Naive thymus-derived CD8-positive, alpha-beta T cell (primary cell): ENCODE measurements around the gene FAM25A. TPM values are rescaled to one million over a fixed set of nuclear protein-coding genes. Genes with fewer than 3 reads are reported as not detected.
"Not testable (repeated sequence)": the region's sequence is repeated elsewhere in the genome, so short reads cannot be mapped to it uniquely, and the experiment has no call there.

Experiments used
- ATAC-seq, 2 donors: fragments of 150-1000 bp; cut with Tn5 transposase in 1 of 2; sonication (Bioruptor Pico), chemical (Tn5 transposase) in 1 of 2; 1 replicate in 1 of 2; 2 replicates in 1 of 2; pipeline ENCODE4 v1.10.0; 2021; ENCODE audit warnings: mild to moderate bottlenecking in 2 of 2, moderate library complexity in 2 of 2
- POLR2A ChIA-PET: fragments of 350-600 bp; sonication (Branson Sonifier 250); formaldehyde crosslinking; loops from one replicate; lab custom pipeline; 2021; ENCODE audit warnings: antibody characterized with exemption; lab: Charles Lee
- DNase-seq, 10 donors: peaks; one replicate each; pipeline versions ENCODE4 v3.0.0 to v3.0.0-alpha.2; 2020 to 2022
- H3K27ac Mint-ChIP-seq, 10 donors: one replicate each; pipeline ENCODE4 v1.8.0; 2020 to 2022; ENCODE audit warnings: mild to moderate bottlenecking in 10 of 10, mixed read lengths in 10 of 10, moderate library complexity in 4 of 10, inconsistent platforms in 1 of 10
- H3K27me3 Mint-ChIP-seq, 5 donors: one replicate each; pipeline ENCODE4 v1.8.0; 2021 to 2022; ENCODE audit warnings: mixed read lengths in 5 of 5
- H3K36me3 Mint-ChIP-seq, 3 donors: one replicate each; pipeline ENCODE4 v1.8.0; 2020 to 2022; ENCODE audit warnings: mixed read lengths in 3 of 3, mild to moderate bottlenecking in 2 of 3, inconsistent platforms in 1 of 3
- H3K4me1 Mint-ChIP-seq, 4 donors: one replicate each; pipeline ENCODE4 v1.8.0; 2021 to 2022; ENCODE audit warnings: mixed read lengths in 4 of 4
- H3K4me3 Mint-ChIP-seq, 10 donors: one replicate each; pipeline ENCODE4 v1.8.0; 2020 to 2022; ENCODE audit warnings: mild to moderate bottlenecking in 10 of 10, mixed read lengths in 10 of 10, moderate library complexity in 6 of 10, inconsistent platforms in 1 of 10
- H3K9me3 Mint-ChIP-seq, 9 donors: one replicate each; pipeline ENCODE4 v1.8.0; 2020 to 2022; ENCODE audit warnings: mixed read lengths in 9 of 9, mild to moderate bottlenecking in 3 of 9, inconsistent platforms in 1 of 9, moderate library complexity in 1 of 9
- polyA plus RNA-seq, 3 donors: library from polyadenylated mRNA; unstranded; fragments of 300-500 nt; fragmentation: Illumina TruSeq; gene quantifications; one replicate each; pipeline ENCODE4 v1.2.3, GENCODE V29; 2021
- total RNA-seq, 8 experiments: library from RNA in 2 of 8; stranded (reverse) in 2 of 8; gene quantifications; one replicate each; pipeline ENCODE4 v1.2.3 and lab custom pipeline; 2021 to 2026

The FAM25A gene
- not detected for total RNA-seq
- polyA plus RNA-seq, result not detected
- 0 reads per million in 6 experiments for total RNA-seq (lab: John Stamatoyannopoulos, UW)

GRCh38 chr10:87020056-87020455 lies at the start of gene FAM25A:
Gene FAM25A, plus strand, starts transcription at chr10:87020294. Its CDS starts 31 bp downstream, at chr10:87020325.
- H3K36me3 Mint-ChIP-seq, H3K27me3 Mint-ChIP-seq, POLR2A ChIA-PET, H3K4me3 Mint-ChIP-seq, H3K27ac Mint-ChIP-seq, H3K9me3 Mint-ChIP-seq, ATAC-seq, DNase-seq, H3K4me1 Mint-ChIP-seq: not testable (repeated sequence)

GRCh38 chr10:86970982-86971231 lies 49.2 kb upstream of the FAM25A start:
- POLR2A ChIA-PET, result interaction anchor here (0.9 to 2.2 kb wide), 8 partner anchors 8 to 259 kb away, joined by 3 to 26 read pairs (median 4); partner anchors contain the start of genes GLUD1 and SHLD2
- H3K27me3 Mint-ChIP-seq, result peaks cover 0 to 2% (median 0%) of the 10 kb centered on the region in 5 donors
- H3K4me3 Mint-ChIP-seq, result peak overlapping the region; percentile 75 to 89 (median 81)
- peak overlapping the region; percentile 79 to 97 (median 90) for H3K27ac Mint-ChIP-seq
- ATAC-seq, result no peak
- no peaks in the 10 kb centered on the region for H3K9me3 Mint-ChIP-seq
- DNase-seq, result no peak
- H3K36me3 Mint-ChIP-seq, result no peaks in the 10 kb centered on the region
- peaks cover 17 to 62% (median 45%) of the 10 kb centered on the region in 4 donors for H3K4me1 Mint-ChIP-seq

- H3K4me3 Mint-ChIP-seq, result peak overlapping the region; percentile 80 to 91 (median 86)
- H3K27me3 Mint-ChIP-seq, result peaks cover 0 to 2% (median 0%) of the 10 kb centered on the region in 5 donors
- H3K27ac Mint-ChIP-seq, result peak overlapping the region; percentile 87 to 98 (median 96)
- peak; percentile 83 for ATAC-seq
- POLR2A ChIA-PET, result interaction anchor here (0.9 to 2.2 kb wide), 8 partner anchors 9 to 260 kb away, joined by 3 to 26 read pairs (median 4); partner anchors contain the start of genes GLUD1 and SHLD2
- peak; percentile 88 to 95 (median 92) for DNase-seq
- H3K9me3 Mint-ChIP-seq, result no peaks in the 10 kb centered on the region
- H3K36me3 Mint-ChIP-seq, result no peaks in the 10 kb centered on the region
- H3K4me1 Mint-ChIP-seq, result peaks cover 16 to 57% (median 40%) of the 10 kb centered on the region in 4 donors
These were observed 48.7 kb upstream of the FAM25A start for GRCh38 chr10:86971232-86971991.

- ATAC-seq (no peak), DNase-seq (no peak)
- H3K27ac Mint-ChIP-seq, result peak overlapping the region; percentile 58 to 98 (median 90)
- peaks cover 11 to 43% (median 31%) of the 10 kb centered on the region in 4 donors for H3K4me1 Mint-ChIP-seq
- peaks cover 0 to 2% (median 0%) of the 10 kb centered on the region in 5 donors for H3K27me3 Mint-ChIP-seq
- POLR2A ChIA-PET, result no interaction called here
- H3K9me3 Mint-ChIP-seq, result no peaks in the 10 kb centered on the region
- H3K36me3 Mint-ChIP-seq, result no peaks in the 10 kb centered on the region
- H3K4me3 Mint-ChIP-seq, result peak overlapping the region; percentile 27 to 79 (median 60)
These were observed 47.3 kb upstream of the FAM25A start for GRCh38 chr10:86972613-86973380.

- no peak overlapping the region for H3K4me3 Mint-ChIP-seq
- no peaks in the 10 kb centered on the region for H3K36me3 Mint-ChIP-seq
- peaks cover 9 to 28% (median 21%) of the 10 kb centered on the region in 4 donors for H3K4me1 Mint-ChIP-seq
- POLR2A ChIA-PET, result interaction anchor here (0.5 to 0.6 kb wide), 2 partner anchors 8 to 122 kb away, joined by 3 to 11 read pairs; no protein-coding TSS in a partner anchor
- no peaks in the 10 kb centered on the region for H3K9me3 Mint-ChIP-seq
- H3K27ac Mint-ChIP-seq, result peak overlapping the region in 2 of 10 donors; percentile 33 to 60
- DNase-seq (no peak), ATAC-seq (no peak)
- peaks cover 0 to 3% (median 0%) of the 10 kb centered on the region in 5 donors for H3K27me3 Mint-ChIP-seq
These were observed 45.6 kb upstream of the FAM25A start for GRCh38 chr10:86974484-86974883.

- H3K27me3 Mint-ChIP-seq, result peaks cover 0 to 3% (median 0%) of the 10 kb centered on the region in 5 donors
- no peak overlapping the region for H3K4me3 Mint-ChIP-seq
- peaks cover 7 to 17% (median 10%) of the 10 kb centered on the region in 4 donors for H3K4me1 Mint-ChIP-seq
- ATAC-seq, result no peak
- no peaks in the 10 kb centered on the region for H3K36me3 Mint-ChIP-seq
- no peaks in the 10 kb centered on the region for H3K9me3 Mint-ChIP-seq
- no peak overlapping the region for H3K27ac Mint-ChIP-seq
- peak in 1 of 10 donors; percentile 23 for DNase-seq
- POLR2A ChIA-PET, result no interaction called here
These were observed 43.6 kb upstream of the FAM25A start for GRCh38 chr10:86976362-86977056.

GRCh38 chr10:86978457-86978856 lies 41.6 kb upstream of the FAM25A start:
- ATAC-seq, H3K4me3 Mint-ChIP-seq, H3K27me3 Mint-ChIP-seq, H3K4me1 Mint-ChIP-seq, H3K36me3 Mint-ChIP-seq, DNase-seq, H3K27ac Mint-ChIP-seq, POLR2A ChIA-PET, H3K9me3 Mint-ChIP-seq: not testable (repeated sequence)

- Mint-ChIP-seq H3K9me3 (no peaks in the 10 kb centered on the region), H3K4me1 (no peaks in the 10 kb centered on the region), H3K27me3 (peaks cover 0 to 3% (median 0%) of the 10 kb centered on the region in 5 donors), H3K36me3 (no peaks in the 10 kb centered on the region), H3K4me3 (no peak overlapping the region), H3K27ac (no peak overlapping the region)
- ATAC-seq, result no peak
- POLR2A ChIA-PET, result interaction anchor here (1.0 kb wide), 1 partner anchor 10 kb away, joined by 3 read pairs; no protein-coding TSS in a partner anchor
- no peak for DNase-seq
These were observed 40.7 kb upstream of the FAM25A start for GRCh38 chr10:86979296-86979818.

DNA sequence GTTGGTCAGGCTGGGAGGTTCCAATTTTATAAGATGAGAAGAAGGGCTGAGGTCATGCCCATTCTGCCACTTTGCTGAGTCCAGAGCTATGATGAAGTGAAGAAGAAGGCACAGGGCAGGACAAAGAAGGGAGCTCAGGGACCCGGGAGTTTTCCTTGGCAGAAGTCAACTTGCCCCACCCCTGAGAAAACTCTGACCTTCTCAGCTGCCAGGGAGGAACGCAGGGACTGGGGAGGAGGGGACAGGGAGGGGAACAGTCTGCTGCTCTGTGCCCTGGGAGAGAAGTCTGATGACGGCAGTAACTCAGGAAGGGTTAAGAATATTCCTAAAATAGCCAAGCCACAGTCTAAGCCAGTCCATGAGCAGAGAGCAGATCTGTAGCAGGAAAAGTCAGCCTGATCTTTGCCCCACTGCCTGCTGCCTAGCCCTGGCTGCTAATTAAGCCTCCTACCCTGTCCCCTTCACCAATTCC lies 40.1 kb upstream of the FAM25A start:
- Mint-ChIP-seq H3K36me3 (no peaks in the 10 kb centered on the region), H3K4me1 (no peaks in the 10 kb centered on the region)

GRCh38 chr10:86981020-86981419 lies 39.1 kb upstream of the FAM25A start:
- not testable (repeated sequence) for H3K4me1 Mint-ChIP-seq, H3K27ac Mint-ChIP-seq, DNase-seq, H3K4me3 Mint-ChIP-seq, H3K36me3 Mint-ChIP-seq, H3K9me3 Mint-ChIP-seq, H3K27me3 Mint-ChIP-seq, ATAC-seq
- POLR2A ChIA-PET, result interaction anchor here (0.5 kb wide), 1 partner anchor 27 kb away, joined by 3 read pairs; no protein-coding TSS in a partner anchor

More for the DNA sequence above, 40.1 kb upstream of the FAM25A start:
- Mint-ChIP-seq H3K4me3 (no peak overlapping the region), H3K27ac (no peak overlapping the region), H3K9me3 (no peaks in the 10 kb centered on the region), H3K27me3 (peaks cover 0 to 3% (median 0%) of the 10 kb centered on the region in 5 donors)
- POLR2A ChIA-PET, result interaction anchor here (1.0 kb wide), 1 partner anchor 10 kb away, joined by 3 read pairs; no protein-coding TSS in a partner anchor
- ATAC-seq (no peak), DNase-seq (no peak)

DNA sequence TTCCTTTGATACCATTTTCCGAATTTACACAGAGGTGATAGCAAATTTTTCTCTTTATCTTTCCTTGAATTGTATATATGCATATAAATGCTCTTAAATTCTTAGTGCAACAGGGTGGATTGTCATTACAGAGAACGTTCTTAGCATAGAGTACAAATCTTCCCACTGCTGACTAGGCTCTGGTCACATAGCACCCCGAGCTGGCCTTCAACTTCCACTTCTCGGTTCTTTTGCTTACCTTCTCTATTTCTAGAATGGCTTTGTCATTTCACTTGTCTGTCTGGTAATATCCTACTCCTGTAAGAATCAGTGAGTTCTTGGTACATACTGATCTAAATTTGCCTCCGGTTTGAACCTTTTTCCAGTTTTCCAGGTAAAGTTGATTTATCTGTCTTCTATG lies 38.4 kb upstream of the FAM25A start:
- no peaks in the 10 kb centered on the region for H3K36me3 Mint-ChIP-seq
- no peak overlapping the region for H3K4me3 Mint-ChIP-seq
- no peaks in the 10 kb centered on the region for H3K9me3 Mint-ChIP-seq
- peaks cover 0 to 3% (median 0%) of the 10 kb centered on the region in 5 donors for H3K27me3 Mint-ChIP-seq
- POLR2A ChIA-PET, result interaction anchor here (0.5 kb wide), 1 partner anchor 26 kb away, joined by 3 read pairs; no protein-coding TSS in a partner anchor
- ATAC-seq, result no peak
- DNase-seq, result no peak
- no peaks in the 10 kb centered on the region for H3K4me1 Mint-ChIP-seq
- H3K27ac Mint-ChIP-seq, result no peak overlapping the region

- DNase-seq, H3K4me1 Mint-ChIP-seq, H3K4me3 Mint-ChIP-seq, H3K36me3 Mint-ChIP-seq, ATAC-seq, POLR2A ChIA-PET, H3K9me3 Mint-ChIP-seq: not testable (repeated sequence)
- Mint-ChIP-seq H3K27me3 (peaks cover 0 to 13% (median 0%) of the 10 kb centered on the region in 5 donors), H3K27ac (peak overlapping the region in 1 of 10 donors; percentile 75)
These were observed 35.6 kb upstream of the FAM25A start for GRCh38 chr10:86984498-86984897.
